Activated naive CD4-positive, alpha-beta T cell treated with anti-CD3 and anti-CD28 coated beads, Interleukin-2, amount 50 U/mL, for 72 hours (primary cell): ENCODE results near the gene MAN2B2. TPM values are rescaled to one million over a fixed set of nuclear protein-coding genes. Genes with fewer than 3 reads are reported as not detected.

Source experiments
- ATAC-seq, 2 donors: fragments of 150-1000 bp; cut with Tn5 transposase; 2 replicates each; pipeline ENCODE4 v1.10.0; 2021; ENCODE audit warnings: mild to moderate bottlenecking in 2 of 2, moderate library complexity in 2 of 2
- DNase-seq, 2 donors: peaks; one replicate each; pipeline ENCODE4 v3.0.0; 2021 to 2022; ENCODE audit warnings: low spot score in 2 of 2
- H3K27ac Mint-ChIP-seq, 2 donors: one replicate each; pipeline ENCODE4 v1.8.0; 2022; ENCODE audit warnings: mild to moderate bottlenecking in 2 of 2, mixed read lengths in 2 of 2
- H3K36me3 Mint-ChIP-seq, 2 donors: one replicate each; pipeline ENCODE4 v1.8.0; 2022; ENCODE audit warnings: mixed read lengths in 2 of 2
- H3K9me3 Mint-ChIP-seq, 2 donors: one replicate each; pipeline ENCODE4 v1.8.0; 2022; ENCODE audit warnings: mixed read lengths in 2 of 2
- total RNA-seq, 2 donors: library from RNA; stranded (reverse); gene quantifications; one replicate each; pipeline ENCODE4 v1.2.3, GENCODE V29; 2022

MAN2B2 gene
- total RNA-seq = 10 to 100 TPM; 13.9 to 21.4 TPM

GRCh38 chr4:6574747-6575502, at the start of gene MAN2B2:
MAN2B2 (plus strand) TSS chr4:6575189; CDS start chr4:6575211, 22 bp downstream.
- DNase-seq = peak; percentile 88 to 90
- ATAC-seq = peak; percentile 96 to 97
- Mint-ChIP-seq H3K9me3 (peaks cover 4 to 9% of the 10 kb centered on the region in 2 donors), H3K36me3 (peaks cover 9 to 18% of the 10 kb centered on the region in 2 donors), H3K27ac (peak within 1 kb of the TSS; percentile 89)

DNA sequence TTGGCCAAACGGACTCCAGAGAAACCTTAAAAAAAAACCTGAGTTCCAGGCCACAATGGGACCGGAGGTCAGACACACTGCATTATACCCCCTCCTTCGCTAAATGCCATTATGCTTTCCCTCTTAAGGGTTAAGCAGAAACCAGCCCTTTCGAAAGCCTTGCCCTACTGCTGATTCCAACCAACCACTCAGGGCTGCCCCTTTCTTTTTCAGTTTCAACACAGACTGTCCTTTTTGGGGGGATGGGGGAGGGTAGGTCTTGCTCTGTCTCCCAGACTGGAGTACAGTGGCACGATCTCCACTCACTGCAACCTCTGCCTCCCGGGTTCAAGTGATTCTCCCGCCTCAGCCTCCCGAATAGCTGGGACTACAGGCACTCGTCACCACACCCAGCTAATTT, 49.5 kb upstream of the MAN2B2 start:
- Mint-ChIP-seq H3K27ac (no peak overlapping the region), H3K9me3 (no peaks in the 10 kb centered on the region), H3K36me3 (no peaks in the 10 kb centered on the region)
- ATAC-seq (no peak), DNase-seq (no peak)

DNA sequence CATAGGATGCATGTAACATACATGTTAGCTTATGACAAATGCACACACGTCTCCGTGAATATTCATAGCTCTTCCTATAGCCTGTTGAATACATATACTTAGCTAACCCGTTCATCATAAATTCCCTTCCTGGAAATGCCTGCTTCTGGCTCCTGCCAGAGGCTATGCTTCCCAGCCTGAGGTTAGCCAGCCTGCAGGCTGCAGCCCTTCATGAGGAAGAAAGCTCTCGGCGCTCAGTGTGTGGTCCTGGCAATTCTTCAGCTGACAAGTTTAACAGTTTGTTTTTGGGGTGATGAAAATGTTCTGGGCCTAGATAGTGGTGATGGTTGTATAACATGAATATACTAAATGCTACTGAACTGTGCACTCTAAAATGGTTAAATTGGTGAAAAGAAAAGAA, 48.8 kb upstream of the MAN2B2 start:
- H3K36me3 Mint-ChIP-seq = no peaks in the 10 kb centered on the region
- DNase-seq = no peak
- H3K9me3 Mint-ChIP-seq = no peaks in the 10 kb centered on the region
- ATAC-seq = no peak
- H3K27ac Mint-ChIP-seq = no peak overlapping the region

DNA sequence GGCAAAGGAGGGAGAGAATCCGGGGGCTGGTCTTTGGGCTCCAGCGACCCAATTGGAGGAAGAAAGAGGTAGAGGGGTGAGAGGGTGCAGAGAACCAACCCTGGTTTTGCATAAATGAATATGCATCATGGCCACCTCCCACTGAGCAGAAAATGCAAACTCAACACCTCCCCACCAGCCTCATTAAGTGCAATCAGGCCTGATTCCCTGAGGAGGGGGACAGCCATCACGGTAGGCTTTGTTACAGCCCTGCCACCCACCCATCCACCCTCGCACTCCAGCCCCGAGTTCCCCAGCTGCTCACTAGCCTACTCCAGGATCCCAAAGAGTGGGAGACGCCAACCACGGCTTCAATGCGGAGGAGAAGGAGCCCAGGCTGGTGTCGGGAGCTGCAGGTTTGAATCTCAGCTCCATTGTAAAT, 48.3 kb upstream of the MAN2B2 start:
- no peak overlapping the region for H3K27ac Mint-ChIP-seq
- ATAC-seq (no peak), DNase-seq (no peak)
- no peaks in the 10 kb centered on the region for H3K9me3 Mint-ChIP-seq
- no peaks in the 10 kb centered on the region for H3K36me3 Mint-ChIP-seq

DNA sequence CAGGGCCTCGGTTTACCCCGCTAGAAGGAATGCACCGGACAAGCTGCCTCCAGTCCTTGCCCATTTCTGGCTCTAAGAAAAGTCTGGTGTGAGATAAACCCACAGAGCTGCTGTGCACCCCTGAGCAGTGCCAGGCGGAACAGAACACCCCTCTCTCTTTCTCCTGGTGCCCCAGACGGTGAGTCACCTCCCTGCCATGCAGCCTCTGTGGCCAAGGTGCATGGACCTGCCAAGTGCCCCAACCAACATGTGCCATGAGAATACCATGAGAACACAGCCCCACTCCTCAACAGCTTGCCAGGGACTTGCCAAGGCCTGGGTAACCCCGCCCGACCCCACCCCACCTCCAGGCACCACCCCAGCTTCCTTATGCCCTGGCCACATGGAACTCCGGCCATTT, 47.7 kb upstream of the MAN2B2 start:
- ATAC-seq (no peak), DNase-seq (no peak)
- no peaks in the 10 kb centered on the region for H3K36me3 Mint-ChIP-seq
- no peaks in the 10 kb centered on the region for H3K9me3 Mint-ChIP-seq
- no peak overlapping the region for H3K27ac Mint-ChIP-seq

- H3K27ac Mint-ChIP-seq = no peak overlapping the region
- H3K36me3 Mint-ChIP-seq = no peaks in the 10 kb centered on the region
- ATAC-seq (no peak), DNase-seq (no peak)
- H3K9me3 Mint-ChIP-seq = no peaks in the 10 kb centered on the region
Measured at GRCh38 chr4:6527683-6528595, 47.0 kb upstream of the MAN2B2 start.

GRCh38 chr4:6529021-6529420, 46.0 kb upstream of the MAN2B2 start:
- DNase-seq (no peak), ATAC-seq (no peak)
- Mint-ChIP-seq H3K36me3 (no peaks in the 10 kb centered on the region), H3K9me3 (no peaks in the 10 kb centered on the region), H3K27ac (no peak overlapping the region)

DNA sequence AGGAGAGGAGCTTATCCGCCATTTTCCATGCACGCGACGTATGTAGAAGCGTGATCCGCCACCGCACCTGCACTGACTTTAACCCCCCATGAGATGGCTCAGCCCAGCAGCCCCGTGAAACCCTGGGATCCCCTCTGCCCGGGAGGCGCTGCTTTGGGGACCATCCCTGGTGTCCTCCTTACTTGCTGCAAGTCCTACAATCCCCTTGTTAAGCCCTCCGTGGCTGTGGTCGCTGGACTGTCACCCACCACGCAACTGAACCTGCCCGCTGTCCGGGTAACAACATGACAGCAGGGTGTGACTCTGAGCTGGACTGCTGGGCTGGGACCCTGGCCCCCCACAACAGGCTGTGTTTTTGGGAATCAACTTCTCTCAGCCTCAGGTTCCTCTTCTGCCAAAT, 44.7 kb upstream of the MAN2B2 start:
- H3K36me3 Mint-ChIP-seq = no peaks in the 10 kb centered on the region
- no peak overlapping the region for H3K27ac Mint-ChIP-seq
- DNase-seq (no peak), ATAC-seq (no peak)
- no peaks in the 10 kb centered on the region for H3K9me3 Mint-ChIP-seq

DNA sequence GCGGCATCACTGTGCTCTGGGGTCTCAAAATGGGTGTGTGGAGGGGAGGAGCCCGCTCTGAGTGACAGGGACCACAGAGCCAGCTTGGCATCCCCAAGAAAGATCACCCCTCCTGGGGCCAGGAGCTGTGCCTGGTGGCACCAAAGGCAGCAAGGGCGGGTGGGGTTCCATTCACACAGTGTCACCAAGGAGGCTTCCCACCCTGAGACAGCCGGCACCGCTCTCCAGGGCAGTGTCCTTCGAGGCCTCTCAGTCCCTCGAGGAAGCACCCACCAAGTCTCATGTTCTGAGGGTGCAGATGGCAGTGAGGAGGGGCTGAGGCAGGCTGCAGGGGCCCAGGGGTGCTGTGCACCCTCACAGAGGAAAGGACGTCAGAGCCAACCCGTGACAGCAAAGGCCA, 44.0 kb upstream of the MAN2B2 start:
- no peaks in the 10 kb centered on the region for H3K36me3 Mint-ChIP-seq
- no peaks in the 10 kb centered on the region for H3K9me3 Mint-ChIP-seq
- H3K27ac Mint-ChIP-seq = no peak overlapping the region
- ATAC-seq (no peak), DNase-seq (no peak)

DNA sequence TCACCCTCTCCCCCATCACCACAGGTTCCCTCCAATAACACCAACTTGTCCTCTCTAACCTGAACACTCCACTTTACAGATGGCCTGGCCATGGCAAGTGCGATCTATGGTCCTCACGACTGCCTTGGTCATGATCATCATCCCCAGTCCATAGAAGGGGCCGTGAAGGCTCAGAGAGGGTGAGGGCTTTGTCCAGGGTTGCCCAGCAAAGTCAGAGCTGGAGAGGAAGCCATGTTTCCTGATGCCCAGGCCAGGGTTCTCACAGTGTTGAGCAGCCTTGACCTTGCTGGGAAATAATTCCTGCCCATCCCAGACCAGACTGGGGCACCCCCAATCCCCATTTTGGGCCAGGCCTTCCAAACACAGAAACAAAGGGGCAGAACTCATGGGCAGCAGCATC, 42.9 kb upstream of the MAN2B2 start:
- ATAC-seq = no peak
- no peak for DNase-seq
- Mint-ChIP-seq H3K9me3 (no peaks in the 10 kb centered on the region), H3K36me3 (no peaks in the 10 kb centered on the region), H3K27ac (no peak overlapping the region)

DNA sequence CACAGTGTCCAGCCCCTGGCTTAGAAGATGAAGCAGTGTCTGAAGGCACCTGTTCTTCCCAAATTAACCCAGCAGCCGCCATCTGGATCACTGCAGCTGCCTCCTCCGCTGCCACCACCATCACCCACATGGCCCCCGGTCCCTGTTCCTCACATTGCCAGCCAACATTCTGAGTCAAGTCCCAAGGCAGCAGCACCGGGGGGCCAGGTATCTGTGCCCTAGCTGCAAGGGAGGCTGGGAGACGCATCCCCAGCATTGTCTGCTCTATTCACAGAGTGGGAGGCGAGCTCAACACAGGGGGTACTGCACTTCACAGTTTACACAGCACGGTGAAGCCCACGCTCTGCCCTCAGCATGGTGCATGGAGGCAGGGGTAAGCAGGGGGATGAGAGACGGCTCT, 42.3 kb upstream of the MAN2B2 start:
- ATAC-seq (no peak), DNase-seq (no peak)
- H3K27ac Mint-ChIP-seq = no peak overlapping the region
- no peaks in the 10 kb centered on the region for H3K9me3 Mint-ChIP-seq
- H3K36me3 Mint-ChIP-seq = no peaks in the 10 kb centered on the region

GRCh38 chr4:6534050-6534449, 40.9 kb upstream of the MAN2B2 start:
- Mint-ChIP-seq H3K27ac (no peak overlapping the region), H3K9me3 (no peaks in the 10 kb centered on the region), H3K36me3 (no peaks in the 10 kb centered on the region)
- ATAC-seq = no peak
- no peak for DNase-seq

DNA sequence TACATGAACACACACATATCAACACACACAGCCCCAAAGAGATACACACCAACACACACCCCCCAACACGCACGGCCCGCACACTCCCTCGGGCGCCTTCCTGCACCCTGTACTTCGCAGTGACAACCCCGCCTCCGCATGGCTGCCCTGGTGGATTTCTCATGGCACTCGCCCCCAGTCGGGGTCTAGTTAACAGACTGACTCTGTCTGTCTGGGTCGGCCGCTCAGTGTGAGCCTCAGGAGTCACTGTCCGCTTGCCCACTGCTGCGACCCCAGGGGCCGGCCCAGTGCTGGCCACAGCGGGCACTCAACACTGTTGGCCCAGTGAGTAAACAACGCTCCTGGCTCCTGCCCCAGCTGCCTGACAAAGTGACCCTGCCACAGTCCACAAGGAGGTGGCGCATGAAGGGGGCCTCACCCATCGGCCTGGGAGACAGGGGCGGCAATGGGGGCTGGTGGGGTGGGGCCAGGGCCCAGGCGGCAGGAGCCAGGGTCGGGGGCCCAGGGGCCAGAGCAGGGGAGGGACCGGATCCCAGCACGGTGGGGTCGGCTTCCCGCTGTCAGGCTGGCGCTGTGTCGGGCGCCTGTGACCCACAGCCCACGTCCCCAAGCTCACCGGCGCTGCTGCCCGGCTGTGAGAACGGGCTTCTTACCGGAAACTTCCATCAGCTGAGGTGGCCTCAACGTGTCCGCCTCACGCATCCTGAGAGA, 40.2 kb upstream of the MAN2B2 start:
- Mint-ChIP-seq H3K27ac (no peak overlapping the region), H3K9me3 (no peaks in the 10 kb centered on the region), H3K36me3 (no peaks in the 10 kb centered on the region)
- DNase-seq = no peak
- no peak for ATAC-seq

DNA sequence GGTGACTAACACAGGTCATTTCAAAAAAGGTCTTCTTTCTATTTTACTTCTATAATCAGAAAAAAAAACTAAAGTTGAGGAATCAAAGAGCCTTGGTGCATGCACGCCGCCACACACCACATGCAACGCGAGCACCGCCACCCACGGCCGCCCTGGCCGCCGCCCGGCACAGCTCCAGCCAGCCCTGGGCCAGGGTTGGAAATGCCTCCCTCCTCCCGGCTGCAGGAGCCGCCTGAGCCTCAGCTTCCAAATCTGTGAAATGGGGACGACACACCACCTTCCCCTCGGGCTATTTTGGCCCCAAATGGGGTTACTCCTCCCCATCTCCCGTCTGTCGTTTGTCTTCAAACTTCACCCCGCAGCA, 39.7 kb upstream of the MAN2B2 start:
- H3K9me3 Mint-ChIP-seq = peaks cover 0 to 2% of the 10 kb centered on the region in 2 donors
- peaks cover 0 to under 1% of the 10 kb centered on the region in 2 donors for H3K36me3 Mint-ChIP-seq
- no peak overlapping the region for H3K27ac Mint-ChIP-seq
- ATAC-seq (no peak), DNase-seq (no peak)

DNA sequence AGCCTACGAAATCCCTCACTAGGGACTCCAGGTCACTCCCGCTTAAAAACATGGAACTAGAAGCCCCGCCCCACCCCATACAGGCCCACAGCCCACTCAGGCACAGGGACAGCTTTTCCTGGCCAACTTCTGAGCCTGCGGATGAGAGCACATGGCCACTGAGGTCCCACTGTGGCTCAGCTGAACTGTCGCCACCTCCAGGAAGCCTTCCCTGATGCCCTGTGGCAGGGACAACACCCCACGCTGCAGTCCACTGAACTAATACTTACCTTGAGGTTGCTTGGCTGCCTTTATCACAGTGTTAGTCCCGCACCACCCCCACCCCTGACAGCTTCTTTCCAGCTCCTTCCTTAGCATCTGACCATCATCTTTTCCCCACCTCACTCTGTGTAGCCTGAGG, 39.3 kb upstream of the MAN2B2 start:
- Mint-ChIP-seq H3K27ac (no peak overlapping the region), H3K9me3 (peaks cover 0 to 6% of the 10 kb centered on the region in 2 donors)

GRCh38 chr4:6538111-6538510, 36.9 kb upstream of the MAN2B2 start:
- Mint-ChIP-seq H3K36me3 (peaks cover 0 to 6% of the 10 kb centered on the region in 2 donors), H3K27ac (no peak overlapping the region), H3K9me3 (peaks cover 0 to 7% of the 10 kb centered on the region in 2 donors)
- DNase-seq (no peak), ATAC-seq (no peak)

More for the DNA sequence above, 39.3 kb upstream of the MAN2B2 start:
- ATAC-seq (no peak), DNase-seq (no peak)
- peaks cover 0 to 5% of the 10 kb centered on the region in 2 donors for H3K36me3 Mint-ChIP-seq

GRCh38 chr4:6538575-6538974, 36.4 kb upstream of the MAN2B2 start:
- no peak for ATAC-seq
- H3K9me3 Mint-ChIP-seq = peaks cover 0 to 7% of the 10 kb centered on the region in 2 donors
- peaks cover 0 to 6% of the 10 kb centered on the region in 2 donors for H3K36me3 Mint-ChIP-seq
- no peak for DNase-seq
- H3K27ac Mint-ChIP-seq = no peak overlapping the region
